OCI-LY7 (cell line): Measurements from ENCODE around the gene CRTAP.

ENCODE experiments used
- EZH2phosphoT487 ChIP-seq: fragments of 200-600 bp; sonication (generic); IDR thresholded peaks from 2 replicates; pipeline ENCODE4 v1.6.1; 2018; ENCODE audit warnings: low read depth, borderline replicate concordance, mild to moderate bottlenecking, mixed run types, antibody characterized with exemption, low read length, moderate library complexity, mixed read lengths
- TF ChIP-seq, protein P1 (sequence below): fragments of 200-600 bp; sonication (generic); conservative IDR thresholded peaks from 2 replicates; pipeline ENCODE4 v1.5.1; 2014; ENCODE audit warnings: mild to moderate bottlenecking, antibody characterized with exemption, low read length, moderate library complexity, mixed read lengths

DNA sequence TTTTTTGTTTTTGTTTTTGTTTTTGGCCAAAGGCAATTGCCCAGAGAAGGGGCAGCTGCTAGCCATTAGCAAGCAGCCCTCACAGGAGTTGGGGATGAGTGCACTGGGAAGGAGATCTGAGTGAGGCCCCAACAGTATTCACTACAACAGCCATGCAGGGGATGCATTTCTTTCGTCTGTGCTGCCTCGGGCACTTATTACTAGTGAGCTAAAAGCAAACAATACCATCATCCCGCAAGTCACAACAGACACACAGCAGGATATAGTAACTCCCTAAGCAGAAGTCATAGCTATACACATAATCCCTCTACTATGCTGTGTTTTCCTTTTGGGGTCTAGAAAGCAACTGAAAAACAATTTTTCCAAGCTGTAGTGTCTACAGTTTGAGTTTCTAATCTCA lies 27.2 kb downstream of the CRTAP start:
- TF ChIP-seq, protein P1, sequence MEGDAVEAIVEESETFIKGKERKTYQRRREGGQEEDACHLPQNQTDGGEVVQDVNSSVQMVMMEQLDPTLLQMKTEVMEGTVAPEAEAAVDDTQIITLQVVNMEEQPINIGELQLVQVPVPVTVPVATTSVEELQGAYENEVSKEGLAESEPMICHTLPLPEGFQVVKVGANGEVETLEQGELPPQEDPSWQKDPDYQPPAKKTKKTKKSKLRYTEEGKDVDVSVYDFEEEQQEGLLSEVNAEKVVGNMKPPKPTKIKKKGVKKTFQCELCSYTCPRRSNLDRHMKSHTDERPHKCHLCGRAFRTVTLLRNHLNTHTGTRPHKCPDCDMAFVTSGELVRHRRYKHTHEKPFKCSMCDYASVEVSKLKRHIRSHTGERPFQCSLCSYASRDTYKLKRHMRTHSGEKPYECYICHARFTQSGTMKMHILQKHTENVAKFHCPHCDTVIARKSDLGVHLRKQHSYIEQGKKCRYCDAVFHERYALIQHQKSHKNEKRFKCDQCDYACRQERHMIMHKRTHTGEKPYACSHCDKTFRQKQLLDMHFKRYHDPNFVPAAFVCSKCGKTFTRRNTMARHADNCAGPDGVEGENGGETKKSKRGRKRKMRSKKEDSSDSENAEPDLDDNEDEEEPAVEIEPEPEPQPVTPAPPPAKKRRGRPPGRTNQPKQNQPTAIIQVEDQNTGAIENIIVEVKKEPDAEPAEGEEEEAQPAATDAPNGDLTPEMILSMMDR: no peak
- TF ChIP-seq EZH2phosphoT487: no peak
